NCI-H1105 treated with DMSO at 0.1 percent for 48 hours (cell line): ENCODE data around the gene PARP9.
"Not testable (repeated sequence)": the region's sequence is repeated elsewhere in the genome, so short reads cannot be mapped to it uniquely, and the experiment has no call there.

ENCODE experiments used
- DNase-seq: peaks from one replicate; lab custom pipeline; 2025; lab: John Stamatoyannopoulos, UW

The PARP9 gene

GRCh38 chr3:122576174-122576940 lies 12.3 kb upstream of the PARP9 start:
- DNase-seq, result no peak

- DNase-seq, result no peak
Measured at GRCh38 chr3:122572940-122573412, 8.9 kb upstream of the PARP9 start.

GRCh38 chr3:122568755-122569154 lies 4.7 kb upstream of the PARP9 start:
- DNase-seq, result no peak

- not testable (repeated sequence) for DNase-seq
Measured at GRCh38 chr3:122568131-122568530, 4.0 kb upstream of the PARP9 start.

GRCh38 chr3:122563717-122564025 lies 429 bp downstream of the PARP9 start:
- DNase-seq, result no peak

GRCh38 chr3:122562923-122563716 lies 980 bp downstream of the PARP9 start:
- DNase-seq, result no peak

- DNase-seq, result peak; percentile 84
Measured at GRCh38 chr3:122560680-122561079, 3.4 kb downstream of the PARP9 start.

GRCh38 chr3:122559906-122560305 lies 4.2 kb downstream of the PARP9 start:
- DNase-seq, result no peak

GRCh38 chr3:122558605-122559004 lies 5.5 kb downstream of the PARP9 start:
- DNase-seq, result no peak

GRCh38 chr3:122557356-122557755 lies 6.7 kb downstream of the PARP9 start:
- DNase-seq, result no peak

GRCh38 chr3:122555275-122556071 lies 8.6 kb downstream of the PARP9 start:
- DNase-seq, result no peak

GRCh38 chr3:122553171-122553570 lies 10.9 kb downstream of the PARP9 start:
- DNase-seq, result no peak

- no peak for DNase-seq
Measured at GRCh38 chr3:122548619-122549018, 15.5 kb downstream of the PARP9 start.

GRCh38 chr3:122548076-122548475 lies 16.0 kb downstream of the PARP9 start:
- DNase-seq, result no peak

- no peak for DNase-seq
Measured at GRCh38 chr3:122546151-122546550, 17.9 kb downstream of the PARP9 start.

- DNase-seq, result no peak
Measured at GRCh38 chr3:122538956-122539490, 25.1 kb downstream of the PARP9 start.

- no peak for DNase-seq
Measured at GRCh38 chr3:122536632-122537001, 27.5 kb downstream of the PARP9 start.

- DNase-seq, result no peak
Measured at GRCh38 chr3:122535964-122536631, 28.0 kb downstream of the PARP9 start.

GRCh38 chr3:122533931-122534334 lies 30.2 kb downstream of the PARP9 start:
- no peak for DNase-seq

- no peak for DNase-seq
Measured at GRCh38 chr3:122533480-122533879, 30.6 kb downstream of the PARP9 start.

GRCh38 chr3:122530164-122530563 lies 33.9 kb downstream of the PARP9 start:
- DNase-seq, result no peak

GRCh38 chr3:122523317-122523716 lies 40.8 kb downstream of the PARP9 start:
- no peak for DNase-seq
